KBM-7 (cell line): ENCODE measurements around the gene ZFP36L2.
A peak's percentile ranks its signal among the peaks of the same experiment; 100 is the strongest.

Experiments
- DNase-seq: peaks from one replicate; pipeline ENCODE4 v3.0.0-alpha.2; 2015
- in situ Hi-C: fragments of 300-500 bp; cut with MboI; formaldehyde crosslinking; loops from 2 replicates; pipeline ENCODE4 v1.14.3; 2020; ENCODE audit warnings: low sequenced_read_pairs, low pct_unique_long_range_greater_than_20kb, mixed read lengths

ZFP36L2 gene

GRCh38 chr2:43251171-43251731 is 24.8 kb upstream of the ZFP36L2 start:
- DNase-seq, result no peak
- in situ Hi-C loops, result no loop called here

- in situ Hi-C loops, result no loop called here
- DNase-seq, result no peak
These were observed 23.6 kb upstream of the ZFP36L2 start for GRCh38 chr2:43250015-43250414.

GRCh38 chr2:43248621-43249020 is 22.2 kb upstream of the ZFP36L2 start:
- DNase-seq, result no peak
- in situ Hi-C loops, result no loop called here

- DNase-seq, result no peak
- in situ Hi-C loops, result no loop called here
These were observed 20.2 kb upstream of the ZFP36L2 start for GRCh38 chr2:43246641-43247040.

- DNase-seq, result no peak
- in situ Hi-C loops, result no loop called here
These were observed 15.2 kb upstream of the ZFP36L2 start for GRCh38 chr2:43241558-43241957.

GRCh38 chr2:43240766-43241150 is 14.4 kb upstream of the ZFP36L2 start:
- DNase-seq, result no peak
- in situ Hi-C loops, result no loop called here

- peak; percentile 28 for DNase-seq
- in situ Hi-C loops, result loop anchor here (10.0 kb wide), 1 partner anchor 395 kb away; no protein-coding TSS in a partner anchor
These were observed 13.8 kb upstream of the ZFP36L2 start for GRCh38 chr2:43239981-43240765.

GRCh38 chr2:43238813-43239212 is 12.4 kb upstream of the ZFP36L2 start:
- no peak for DNase-seq
- in situ Hi-C loops, result loop anchor here (10.0 kb wide), 1 partner anchor 394 kb away; no protein-coding TSS in a partner anchor

- DNase-seq, result no peak
- in situ Hi-C loops, result loop anchor here (10.0 kb wide), 1 partner anchor 393 kb away; no protein-coding TSS in a partner anchor
These were observed 11.8 kb upstream of the ZFP36L2 start for GRCh38 chr2:43238176-43238575.

GRCh38 chr2:43233218-43234212 is 7.1 kb upstream of the ZFP36L2 start:
- in situ Hi-C loops, result loop anchor here (10.0 kb wide), 1 partner anchor 389 kb away; no protein-coding TSS in a partner anchor

GRCh38 chr2:43230951-43231827 is 4.8 kb upstream of the ZFP36L2 start:
- no peak for DNase-seq
- in situ Hi-C loops, result loop anchor here (10.0 kb wide), 1 partner anchor 386 kb away; no protein-coding TSS in a partner anchor

More at GRCh38 chr2:43233218-43234212, 7.1 kb upstream of the ZFP36L2 start:
- DNase-seq, result peak; percentile 32

GRCh38 chr2:43230351-43230885 is 4.0 kb upstream of the ZFP36L2 start:
- no peak for DNase-seq
- in situ Hi-C loops, result loop anchor here (10.0 kb wide), 1 partner anchor 386 kb away; no protein-coding TSS in a partner anchor

- in situ Hi-C loops, result no loop called here
- peak; percentile 52 for DNase-seq
These were observed 2.6 kb upstream of the ZFP36L2 start for GRCh38 chr2:43228756-43229659.

GRCh38 chr2:43228321-43228751 is 1.9 kb upstream of the ZFP36L2 start:
- in situ Hi-C loops, result no loop called here
- no peak for DNase-seq

GRCh38 chr2:43227830-43228281 is 1.4 kb upstream of the ZFP36L2 start:
- DNase-seq, result peak; percentile 77
- in situ Hi-C loops, result no loop called here

- in situ Hi-C loops, result no loop called here
- DNase-seq, result peak; percentile 76
These were observed 786 bp upstream of the ZFP36L2 start for GRCh38 chr2:43226955-43227829.
